ENCODE results near the gene IHH.

DNA sequence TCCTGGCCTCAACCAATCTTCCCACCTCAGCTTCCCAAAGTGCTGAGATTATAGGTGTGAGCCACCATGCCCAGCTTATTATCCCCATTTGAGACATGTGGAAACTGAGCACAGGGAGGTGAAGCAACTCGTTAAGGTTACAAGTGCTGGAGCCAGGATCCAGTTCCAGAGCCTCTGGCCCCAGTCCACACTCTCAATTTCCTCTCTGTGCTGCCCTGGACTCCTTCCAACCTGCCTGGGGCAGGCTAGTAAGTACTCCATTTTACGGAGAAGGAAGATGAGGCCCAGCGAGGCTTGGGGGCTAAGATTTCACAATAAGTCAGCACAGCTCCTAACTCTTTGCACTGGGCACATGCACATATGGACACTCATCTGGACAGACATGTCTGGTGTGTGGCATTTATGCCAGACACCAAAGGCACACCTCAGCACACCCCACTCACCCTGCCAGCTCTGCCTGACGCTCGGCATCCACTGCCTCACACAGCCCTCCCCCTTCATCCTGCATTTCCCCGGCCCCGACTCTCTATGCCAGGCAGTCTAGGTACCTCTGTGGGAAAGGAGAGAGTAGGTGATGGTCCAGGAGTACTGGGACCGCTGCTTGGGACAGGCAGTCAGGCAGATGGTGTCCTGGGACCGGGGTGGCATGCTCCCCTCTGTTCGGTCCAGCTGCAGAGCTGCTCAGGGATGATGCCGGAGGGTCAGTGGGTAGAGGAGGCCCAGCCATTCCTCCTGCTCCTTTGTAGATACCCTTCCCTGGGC is 39.9 kb downstream of the IHH start:
- TF ChIP-seq, protein P1, sequence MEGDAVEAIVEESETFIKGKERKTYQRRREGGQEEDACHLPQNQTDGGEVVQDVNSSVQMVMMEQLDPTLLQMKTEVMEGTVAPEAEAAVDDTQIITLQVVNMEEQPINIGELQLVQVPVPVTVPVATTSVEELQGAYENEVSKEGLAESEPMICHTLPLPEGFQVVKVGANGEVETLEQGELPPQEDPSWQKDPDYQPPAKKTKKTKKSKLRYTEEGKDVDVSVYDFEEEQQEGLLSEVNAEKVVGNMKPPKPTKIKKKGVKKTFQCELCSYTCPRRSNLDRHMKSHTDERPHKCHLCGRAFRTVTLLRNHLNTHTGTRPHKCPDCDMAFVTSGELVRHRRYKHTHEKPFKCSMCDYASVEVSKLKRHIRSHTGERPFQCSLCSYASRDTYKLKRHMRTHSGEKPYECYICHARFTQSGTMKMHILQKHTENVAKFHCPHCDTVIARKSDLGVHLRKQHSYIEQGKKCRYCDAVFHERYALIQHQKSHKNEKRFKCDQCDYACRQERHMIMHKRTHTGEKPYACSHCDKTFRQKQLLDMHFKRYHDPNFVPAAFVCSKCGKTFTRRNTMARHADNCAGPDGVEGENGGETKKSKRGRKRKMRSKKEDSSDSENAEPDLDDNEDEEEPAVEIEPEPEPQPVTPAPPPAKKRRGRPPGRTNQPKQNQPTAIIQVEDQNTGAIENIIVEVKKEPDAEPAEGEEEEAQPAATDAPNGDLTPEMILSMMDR (tag by site-specific recombination; IDR thresholded peaks at IDR 0.05), result no peak
- TF ChIP-seq YY1 (tag by site-specific recombination; IDR thresholded peaks at IDR 0.05), result no peak
- no peak for TF ChIP-seq ZNF423 (tag by site-specific recombination; IDR thresholded peaks at IDR 0.05)
- no peak for TF ChIP-seq ZNF24 (tag by site-specific recombination; IDR thresholded peaks at IDR 0.05)
- TF ChIP-seq, protein P2, sequence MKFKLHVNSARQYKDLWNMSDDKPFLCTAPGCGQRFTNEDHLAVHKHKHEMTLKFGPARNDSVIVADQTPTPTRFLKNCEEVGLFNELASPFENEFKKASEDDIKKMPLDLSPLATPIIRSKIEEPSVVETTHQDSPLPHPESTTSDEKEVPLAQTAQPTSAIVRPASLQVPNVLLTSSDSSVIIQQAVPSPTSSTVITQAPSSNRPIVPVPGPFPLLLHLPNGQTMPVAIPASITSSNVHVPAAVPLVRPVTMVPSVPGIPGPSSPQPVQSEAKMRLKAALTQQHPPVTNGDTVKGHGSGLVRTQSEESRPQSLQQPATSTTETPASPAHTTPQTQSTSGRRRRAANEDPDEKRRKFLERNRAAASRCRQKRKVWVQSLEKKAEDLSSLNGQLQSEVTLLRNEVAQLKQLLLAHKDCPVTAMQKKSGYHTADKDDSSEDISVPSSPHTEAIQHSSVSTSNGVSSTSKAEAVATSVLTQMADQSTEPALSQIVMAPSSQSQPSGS (tag by site-specific recombination; IDR thresholded peaks at IDR 0.05; ENCODE audit: low read depth), result no peak
- no peak for TF ChIP-seq ZEB2 (tag by site-specific recombination; IDR thresholded peaks at IDR 0.05)
- TF ChIP-seq ZNF138 (tag by site-specific recombination; IDR thresholded peaks at IDR 0.05; ENCODE audit: borderline replicate concordance), result no peak
- TF ChIP-seq ZBTB8A (tag by site-specific recombination; IDR thresholded peaks at IDR 0.05), result no peak
- no peak for TF ChIP-seq ZNF48 (tag by site-specific recombination; IDR thresholded peaks at IDR 0.05)
- TF ChIP-seq, protein P3, sequence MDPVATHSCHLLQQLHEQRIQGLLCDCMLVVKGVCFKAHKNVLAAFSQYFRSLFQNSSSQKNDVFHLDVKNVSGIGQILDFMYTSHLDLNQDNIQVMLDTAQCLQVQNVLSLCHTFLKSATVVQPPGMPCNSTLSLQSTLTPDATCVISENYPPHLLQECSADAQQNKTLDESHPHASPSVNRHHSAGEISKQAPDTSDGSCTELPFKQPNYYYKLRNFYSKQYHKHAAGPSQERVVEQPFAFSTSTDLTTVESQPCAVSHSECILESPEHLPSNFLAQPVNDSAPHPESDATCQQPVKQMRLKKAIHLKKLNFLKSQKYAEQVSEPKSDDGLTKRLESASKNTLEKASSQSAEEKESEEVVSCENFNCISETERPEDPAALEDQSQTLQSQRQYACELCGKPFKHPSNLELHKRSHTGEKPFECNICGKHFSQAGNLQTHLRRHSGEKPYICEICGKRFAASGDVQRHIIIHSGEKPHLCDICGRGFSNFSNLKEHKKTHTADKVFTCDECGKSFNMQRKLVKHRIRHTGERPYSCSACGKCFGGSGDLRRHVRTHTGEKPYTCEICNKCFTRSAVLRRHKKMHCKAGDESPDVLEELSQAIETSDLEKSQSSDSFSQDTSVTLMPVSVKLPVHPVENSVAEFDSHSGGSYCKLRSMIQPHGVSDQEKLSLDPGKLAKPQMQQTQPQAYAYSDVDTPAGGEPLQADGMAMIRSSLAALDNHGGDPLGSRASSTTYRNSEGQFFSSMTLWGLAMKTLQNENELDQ (tag by site-specific recombination; IDR thresholded peaks at IDR 0.05; ENCODE audit: low read depth), result no peak
- TF ChIP-seq, protein P4, sequence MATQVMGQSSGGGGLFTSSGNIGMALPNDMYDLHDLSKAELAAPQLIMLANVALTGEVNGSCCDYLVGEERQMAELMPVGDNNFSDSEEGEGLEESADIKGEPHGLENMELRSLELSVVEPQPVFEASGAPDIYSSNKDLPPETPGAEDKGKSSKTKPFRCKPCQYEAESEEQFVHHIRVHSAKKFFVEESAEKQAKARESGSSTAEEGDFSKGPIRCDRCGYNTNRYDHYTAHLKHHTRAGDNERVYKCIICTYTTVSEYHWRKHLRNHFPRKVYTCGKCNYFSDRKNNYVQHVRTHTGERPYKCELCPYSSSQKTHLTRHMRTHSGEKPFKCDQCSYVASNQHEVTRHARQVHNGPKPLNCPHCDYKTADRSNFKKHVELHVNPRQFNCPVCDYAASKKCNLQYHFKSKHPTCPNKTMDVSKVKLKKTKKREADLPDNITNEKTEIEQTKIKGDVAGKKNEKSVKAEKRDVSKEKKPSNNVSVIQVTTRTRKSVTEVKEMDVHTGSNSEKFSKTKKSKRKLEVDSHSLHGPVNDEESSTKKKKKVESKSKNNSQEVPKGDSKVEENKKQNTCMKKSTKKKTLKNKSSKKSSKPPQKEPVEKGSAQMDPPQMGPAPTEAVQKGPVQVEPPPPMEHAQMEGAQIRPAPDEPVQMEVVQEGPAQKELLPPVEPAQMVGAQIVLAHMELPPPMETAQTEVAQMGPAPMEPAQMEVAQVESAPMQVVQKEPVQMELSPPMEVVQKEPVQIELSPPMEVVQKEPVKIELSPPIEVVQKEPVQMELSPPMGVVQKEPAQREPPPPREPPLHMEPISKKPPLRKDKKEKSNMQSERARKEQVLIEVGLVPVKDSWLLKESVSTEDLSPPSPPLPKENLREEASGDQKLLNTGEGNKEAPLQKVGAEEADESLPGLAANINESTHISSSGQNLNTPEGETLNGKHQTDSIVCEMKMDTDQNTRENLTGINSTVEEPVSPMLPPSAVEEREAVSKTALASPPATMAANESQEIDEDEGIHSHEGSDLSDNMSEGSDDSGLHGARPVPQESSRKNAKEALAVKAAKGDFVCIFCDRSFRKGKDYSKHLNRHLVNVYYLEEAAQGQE (tag by site-specific recombination; IDR thresholded peaks at IDR 0.05), result no peak
- TF ChIP-seq TCF7L2 (IDR thresholded peaks at IDR 0.05; ENCODE audit: borderline replicate concordance, low read depth, low read length), result no peak
- no peak for TF ChIP-seq ZNF16 (tag by site-specific recombination; IDR thresholded peaks at IDR 0.05; ENCODE audit: low read depth)
